Activated CD4-positive, CD25-positive, alpha-beta regulatory T cell treated with anti-CD3 and anti-CD28 coated beads, Interleukin-2, amount 50 U/mL, for 16 hours (primary cell): Measurements from ENCODE around the gene NIT1.
"Not testable (repeated sequence)": the region's sequence is repeated elsewhere in the genome, so short reads cannot be mapped to it uniquely, and the experiment has no call there.

Experiments
- DNase-seq: peaks from one replicate; pipeline ENCODE4 v3.0.0-alpha.2; 2020; ENCODE audit warnings: low read depth, low spot score

NIT1 gene

DNA sequence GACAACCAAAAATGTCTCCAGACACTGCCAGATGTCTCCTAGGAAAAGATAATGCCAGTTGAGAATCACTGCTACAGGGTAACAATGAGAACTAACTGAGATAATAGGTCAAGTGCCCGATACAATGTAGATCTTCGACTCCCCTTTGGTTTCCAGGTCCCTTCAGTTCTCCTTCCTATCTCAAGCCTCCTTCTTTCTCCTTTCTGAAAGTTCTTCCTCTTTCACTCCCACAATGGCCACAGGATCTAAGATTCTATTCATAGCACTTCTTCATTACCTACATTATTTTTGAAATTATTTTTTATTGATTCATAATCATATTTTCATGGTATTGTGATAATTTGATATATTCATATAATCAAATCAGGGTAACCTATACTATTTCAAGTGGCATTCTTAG is 6.4 kb upstream of the NIT1 start:
- no peak for DNase-seq

DNA sequence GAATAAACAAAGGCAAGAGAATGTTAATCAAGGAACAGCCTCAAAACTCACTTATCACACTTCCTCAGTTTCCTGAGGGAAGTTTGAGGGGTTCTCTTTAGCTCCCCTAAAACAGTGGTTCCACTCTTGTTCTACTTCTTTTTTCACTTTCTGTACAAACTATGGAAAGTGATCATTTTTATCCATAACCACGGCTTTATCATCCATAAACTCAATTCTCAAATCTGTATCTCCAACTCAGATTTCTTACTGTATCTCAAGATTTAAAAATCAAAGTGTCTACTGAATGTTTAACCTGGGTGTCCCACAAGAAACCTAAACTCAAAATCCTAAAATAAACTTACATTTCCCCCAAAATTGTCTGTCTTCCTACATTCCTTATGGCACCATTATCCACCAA is 4.0 kb upstream of the NIT1 start:
- DNase-seq = no peak

DNA sequence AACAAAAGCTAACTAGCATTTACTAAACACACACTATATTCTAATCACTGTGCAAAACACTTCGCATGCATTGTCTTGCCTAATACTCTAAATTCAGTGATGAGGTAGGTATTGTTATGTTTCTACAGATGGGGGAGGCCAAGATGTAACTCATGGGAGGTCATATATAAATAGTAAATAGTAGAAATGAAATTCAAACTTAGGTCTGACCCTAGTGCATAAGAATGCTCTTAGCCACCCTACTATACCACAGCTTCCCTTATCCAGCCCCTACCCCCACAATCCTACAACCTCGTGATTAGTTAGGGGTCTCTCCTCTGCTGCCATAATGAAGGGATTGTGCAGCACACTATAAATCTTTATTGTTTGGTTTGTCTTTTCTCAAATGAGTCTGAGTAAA is 3.3 kb upstream of the NIT1 start:
- no peak for DNase-seq

DNA sequence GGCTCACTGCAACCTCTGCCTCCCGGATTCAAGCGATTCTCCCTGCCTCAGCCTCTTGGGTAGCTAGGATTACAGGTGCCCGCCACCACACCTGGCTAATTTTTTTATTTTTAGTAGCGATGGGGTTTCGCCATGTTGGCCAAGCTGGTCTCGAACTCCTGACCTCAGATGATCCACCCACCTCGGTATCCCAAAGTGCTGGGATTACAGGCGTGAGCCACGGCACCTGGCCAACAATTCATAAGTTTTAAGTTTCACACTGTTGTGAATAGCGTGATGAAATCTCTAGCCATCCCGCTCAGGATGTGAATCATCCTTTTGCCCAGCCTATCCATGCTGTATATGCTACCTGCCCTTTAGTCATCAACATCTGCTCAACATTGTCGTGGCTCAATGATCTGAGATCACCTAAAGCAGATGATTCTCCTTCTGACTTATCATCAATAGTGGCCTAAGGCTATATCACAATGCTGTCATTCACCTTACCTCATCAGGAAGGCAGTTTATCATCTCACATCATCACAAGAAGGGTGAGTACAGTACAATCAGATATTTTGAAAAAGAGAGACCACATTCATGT is 2.7 kb upstream of the NIT1 start:
- DNase-seq = no peak

DNA sequence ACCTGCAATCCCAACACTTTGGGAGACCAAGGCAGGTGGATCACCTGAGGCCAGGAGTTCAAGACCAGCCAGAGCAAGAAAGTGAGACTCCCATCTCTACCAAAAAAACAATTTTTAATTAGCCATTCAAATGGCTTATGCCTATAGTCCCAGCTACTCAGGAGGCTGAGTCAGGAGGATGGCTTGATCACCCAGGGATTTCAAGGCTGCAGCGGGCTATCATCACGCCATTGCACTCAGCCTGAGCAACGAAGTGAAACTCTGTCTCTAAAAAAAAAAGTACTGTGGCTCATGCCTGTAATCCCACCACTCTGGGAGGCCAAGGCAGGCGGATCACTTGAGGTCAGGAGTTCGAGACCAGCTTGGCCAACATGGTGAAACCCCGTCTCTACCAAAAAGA is 1.9 kb upstream of the NIT1 start:
- DNase-seq = not testable (repeated sequence)

DNA sequence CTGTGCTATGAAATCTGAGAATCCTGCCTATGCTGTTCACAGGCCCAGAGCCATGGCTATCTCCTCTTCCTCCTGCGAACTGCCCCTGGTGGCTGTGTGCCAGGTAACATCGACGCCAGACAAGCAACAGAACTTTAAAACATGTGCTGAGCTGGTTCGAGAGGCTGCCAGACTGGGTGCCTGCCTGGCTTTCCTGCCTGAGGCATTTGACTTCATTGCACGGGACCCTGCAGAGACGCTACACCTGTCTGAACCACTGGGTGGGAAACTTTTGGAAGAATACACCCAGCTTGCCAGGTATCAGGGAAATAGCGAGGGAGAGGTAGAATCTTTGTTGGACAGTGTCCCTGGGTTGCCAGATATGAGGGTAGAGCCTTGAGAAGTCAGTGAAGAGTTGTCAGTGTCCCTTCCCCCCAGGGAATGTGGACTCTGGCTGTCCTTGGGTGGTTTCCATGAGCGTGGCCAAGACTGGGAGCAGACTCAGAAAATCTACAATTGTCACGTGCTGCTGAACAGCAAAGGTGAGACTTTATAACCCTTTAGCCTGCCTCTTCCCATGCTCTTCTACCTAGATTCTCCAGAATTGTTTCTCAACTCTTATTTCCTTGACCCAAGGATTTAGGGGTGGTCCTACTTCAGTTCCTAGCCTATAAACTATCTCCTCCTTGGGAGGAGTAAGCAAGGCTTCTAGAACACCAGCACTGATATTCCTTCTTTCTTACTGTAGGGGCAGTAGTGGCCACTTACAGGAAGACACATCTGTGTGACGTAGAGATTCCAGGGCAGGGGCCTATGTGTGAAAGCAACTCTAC is 1.4 kb downstream of the NIT1 start:
- DNase-seq = peak; percentile 42

DNA sequence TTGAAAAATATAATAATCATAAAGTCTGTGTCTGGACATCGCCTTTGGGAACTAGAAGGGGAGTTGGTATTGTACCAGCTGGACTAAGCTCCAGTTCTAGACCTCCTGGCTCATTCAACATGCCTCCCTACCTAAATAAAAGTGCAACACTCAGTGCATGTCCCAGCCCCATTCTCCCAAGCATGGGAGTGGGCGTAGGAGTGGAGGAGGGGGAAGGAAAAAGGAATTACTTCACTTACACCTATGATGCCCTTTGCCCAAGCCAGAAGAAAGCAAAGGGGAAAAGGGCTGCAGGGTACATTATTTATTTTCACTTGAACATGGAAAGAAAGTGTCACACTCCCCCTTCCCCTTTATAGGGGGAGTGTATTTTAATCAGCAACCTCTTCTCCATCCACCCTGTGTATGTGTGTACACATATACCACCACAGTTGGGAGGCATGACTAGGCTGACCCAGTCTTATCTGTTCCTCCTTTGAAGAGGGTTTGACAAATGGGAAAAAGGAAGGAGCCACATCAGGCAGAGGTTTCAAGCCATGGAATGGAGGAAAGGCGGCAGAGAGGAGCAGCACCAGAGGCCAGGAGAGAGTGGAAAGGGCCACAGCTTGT is 3.2 kb downstream of the NIT1 start:
- no peak for DNase-seq

DNA sequence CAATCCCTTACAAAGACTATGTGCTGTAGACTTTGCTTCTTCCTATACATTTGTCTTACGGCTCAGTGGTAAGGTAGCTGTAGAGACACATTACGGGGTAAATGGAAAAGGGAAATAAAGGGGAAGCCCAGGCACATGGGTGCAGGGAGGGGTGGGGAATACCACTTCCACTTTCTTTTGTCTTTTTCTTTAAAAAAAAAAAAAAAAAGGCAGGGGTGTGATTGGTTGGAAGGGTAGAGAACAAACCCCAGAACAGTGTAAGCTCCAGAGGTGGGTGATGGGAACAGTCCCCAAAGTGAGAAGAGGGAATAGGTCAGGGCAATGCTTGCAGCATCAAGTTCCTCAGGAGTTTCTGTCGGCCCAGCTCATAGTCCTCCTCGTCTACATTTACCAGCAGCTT is 3.9 kb downstream of the NIT1 start:
- DNase-seq = no peak

DNA sequence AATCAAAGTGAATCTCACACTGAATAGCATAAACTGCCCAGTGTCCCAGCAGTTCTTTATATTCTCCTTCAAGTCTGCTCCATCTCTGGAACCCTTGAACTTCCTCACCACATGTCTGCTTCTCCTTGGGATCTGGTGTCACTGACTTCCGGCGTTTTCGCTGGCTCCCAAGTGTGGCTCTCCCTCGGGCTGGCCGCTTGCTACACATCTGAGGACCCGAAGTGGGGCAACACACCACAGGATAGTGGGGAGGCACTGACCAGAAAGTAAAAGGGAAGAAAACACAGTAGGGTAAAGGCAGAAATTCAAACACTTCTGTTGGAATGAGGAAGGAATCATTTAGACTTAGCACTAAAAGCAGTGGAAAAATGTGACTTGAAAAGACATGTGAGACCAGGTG is 5.1 kb downstream of the NIT1 start:
- DNase-seq = no peak

DNA sequence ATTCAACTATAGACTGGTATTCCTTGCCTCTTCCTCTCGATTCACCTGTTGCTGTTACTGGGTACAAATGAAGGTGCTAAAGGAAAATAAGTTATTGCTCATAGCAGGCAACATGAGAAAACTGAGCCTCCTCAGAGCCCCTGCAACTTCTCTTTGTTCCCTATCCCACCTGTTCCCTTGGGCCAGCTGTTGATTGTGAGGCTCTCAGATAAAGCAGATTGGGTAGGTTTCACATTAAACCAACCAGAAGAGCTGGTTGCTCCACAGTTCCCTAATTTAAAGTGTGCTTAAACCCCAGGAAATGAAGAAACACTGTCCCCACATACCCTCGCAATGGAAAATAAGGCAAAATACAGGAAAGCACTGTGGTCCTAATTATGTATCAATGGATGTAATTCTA is 9.7 kb downstream of the NIT1 start:
- no peak for DNase-seq

DNA sequence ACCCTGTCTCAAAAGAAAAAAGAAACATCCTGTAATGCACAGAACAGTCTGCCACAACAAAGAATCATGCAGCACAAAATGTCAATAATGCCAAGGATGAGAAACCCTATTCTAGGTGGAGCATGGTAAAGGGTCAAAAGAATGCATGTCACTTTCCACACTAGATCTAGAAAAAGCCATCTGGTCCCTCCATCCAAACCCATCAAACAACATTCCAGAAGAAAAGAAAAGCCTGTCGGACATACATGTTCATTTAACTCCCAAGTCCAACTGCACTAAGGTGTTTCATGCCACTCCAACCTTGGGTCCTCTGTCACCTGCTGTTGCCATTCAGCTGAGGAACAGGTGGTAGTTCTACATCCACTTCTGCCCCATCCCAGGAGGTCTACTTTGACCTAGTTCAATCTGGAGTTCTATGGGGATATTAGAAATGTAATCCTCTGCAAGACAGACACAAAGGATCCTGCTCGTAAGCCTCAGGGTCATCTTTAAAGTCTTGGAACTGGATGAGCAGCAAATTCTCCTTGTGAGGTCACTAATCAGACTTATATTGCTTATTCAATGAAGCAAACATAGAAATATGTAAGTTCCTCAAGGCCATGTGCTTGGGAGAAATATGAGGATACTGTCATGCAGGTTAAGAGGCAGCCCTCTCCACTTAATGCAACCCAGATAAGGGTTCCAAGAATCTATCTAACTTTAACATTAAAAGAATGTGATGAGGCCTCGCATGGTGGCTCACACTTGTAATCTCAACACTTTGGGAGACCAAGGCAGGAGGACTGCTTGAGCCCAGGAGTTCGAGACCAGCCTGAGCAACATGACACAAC is 10.9 kb downstream of the NIT1 start:
- DNase-seq = no peak

DNA sequence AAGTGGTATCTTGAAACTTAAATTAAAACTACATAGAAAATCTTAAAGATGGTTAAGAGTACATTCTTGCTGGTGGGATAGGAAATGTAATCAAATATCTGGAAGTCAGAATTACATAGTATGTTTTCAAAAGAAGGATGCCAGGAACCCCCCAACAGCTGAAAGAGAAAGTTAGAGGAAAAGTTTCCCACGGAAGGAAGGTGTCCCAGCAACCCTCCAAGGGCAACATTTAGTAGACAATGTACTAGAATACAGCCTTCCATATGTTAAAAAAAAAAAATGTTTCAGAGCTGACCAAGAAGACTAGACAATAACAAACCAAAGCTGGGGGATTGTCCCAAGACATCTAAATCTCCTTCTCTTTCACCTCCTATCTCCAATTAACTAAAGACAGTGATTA is 12.4 kb downstream of the NIT1 start:
- no peak for DNase-seq

DNA sequence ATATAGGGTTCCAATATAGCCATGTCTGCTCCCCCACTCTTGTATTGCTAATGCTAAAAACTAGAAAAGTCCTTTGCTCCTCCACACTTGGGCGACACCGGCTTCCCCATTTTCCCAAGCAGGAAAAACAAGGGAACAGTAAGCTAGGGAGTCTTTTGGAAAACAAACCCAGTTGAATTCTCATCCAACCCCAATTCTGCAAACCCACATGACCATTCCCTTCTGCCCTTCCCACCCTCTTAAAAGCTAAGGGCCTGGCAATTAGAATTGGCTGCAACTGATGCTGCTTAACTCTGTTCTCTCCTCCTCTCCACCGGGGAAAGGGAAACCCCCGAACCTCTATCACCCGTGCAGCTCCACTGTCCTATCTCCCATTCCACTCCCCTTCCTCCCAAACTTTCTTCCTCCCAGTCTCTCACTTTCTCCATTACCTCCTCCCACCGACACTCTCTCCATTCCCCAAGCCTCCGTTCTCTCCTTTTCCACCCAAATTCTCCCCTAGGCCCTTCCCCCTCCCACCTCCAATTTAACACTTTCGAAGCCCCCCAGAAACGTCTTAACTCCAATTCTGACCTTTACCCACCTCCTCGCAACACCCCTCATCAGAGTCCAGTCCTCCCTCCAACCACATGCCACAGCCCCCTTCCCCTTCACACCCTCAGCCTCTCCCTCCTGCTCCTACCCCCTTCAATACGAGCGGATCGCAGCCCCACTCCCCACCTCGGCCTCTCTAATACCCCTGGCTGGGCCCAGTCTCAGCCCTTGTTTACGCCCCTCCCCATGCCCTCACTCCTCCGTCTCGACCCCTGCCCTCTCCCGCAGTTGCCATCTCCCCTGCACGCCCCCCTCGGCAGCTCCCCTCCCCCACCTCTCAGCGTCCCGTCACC is 13.9 kb downstream of the NIT1 start:
- no peak for DNase-seq

DNA sequence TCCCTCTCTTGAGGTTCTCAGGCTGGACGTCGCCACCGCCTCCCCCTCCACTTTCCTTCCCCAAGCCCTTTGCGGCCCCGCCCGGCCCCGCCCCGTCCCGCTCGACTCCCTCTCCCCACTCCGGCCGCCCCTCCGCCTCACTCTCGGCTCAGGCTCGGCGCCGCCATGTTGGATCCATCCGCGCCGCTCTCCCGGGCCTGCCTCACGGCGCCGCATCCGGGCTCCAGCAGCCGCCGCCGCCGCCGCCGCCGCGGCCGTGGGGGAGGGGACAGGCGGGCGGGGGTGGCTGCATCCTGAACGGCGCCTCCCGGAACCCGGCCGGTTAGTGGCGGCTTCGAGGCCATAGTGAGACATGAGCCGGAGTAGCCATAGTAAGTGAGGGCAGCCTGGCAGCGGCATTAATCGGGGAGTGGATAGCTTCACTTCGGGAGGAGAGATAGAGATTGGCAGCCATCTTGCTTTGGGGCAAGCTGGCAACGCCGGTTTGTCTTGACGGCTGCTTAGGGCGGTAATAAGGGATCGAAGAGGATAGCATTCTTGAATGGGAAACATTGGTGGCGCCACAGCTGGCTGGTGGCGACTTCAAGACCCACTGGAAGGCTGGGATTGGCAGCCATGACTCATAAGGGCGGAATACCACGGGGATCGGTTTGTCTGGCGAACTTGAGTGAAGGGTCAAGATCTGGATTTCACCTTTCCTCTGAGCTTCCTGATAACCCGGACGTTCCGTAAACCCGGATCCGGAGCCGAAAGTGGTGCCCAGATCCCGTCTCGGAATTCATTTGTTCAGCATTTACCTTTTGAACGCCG is 14.7 kb downstream of the NIT1 start, which contains the start of gene DEDD:
DEDD (minus strand) TSS at position 258 of the 810 bp plus-strand sequence. CDS start 8,205 bp downstream, outside the sequence.
- peak; percentile 82 for DNase-seq

DNA sequence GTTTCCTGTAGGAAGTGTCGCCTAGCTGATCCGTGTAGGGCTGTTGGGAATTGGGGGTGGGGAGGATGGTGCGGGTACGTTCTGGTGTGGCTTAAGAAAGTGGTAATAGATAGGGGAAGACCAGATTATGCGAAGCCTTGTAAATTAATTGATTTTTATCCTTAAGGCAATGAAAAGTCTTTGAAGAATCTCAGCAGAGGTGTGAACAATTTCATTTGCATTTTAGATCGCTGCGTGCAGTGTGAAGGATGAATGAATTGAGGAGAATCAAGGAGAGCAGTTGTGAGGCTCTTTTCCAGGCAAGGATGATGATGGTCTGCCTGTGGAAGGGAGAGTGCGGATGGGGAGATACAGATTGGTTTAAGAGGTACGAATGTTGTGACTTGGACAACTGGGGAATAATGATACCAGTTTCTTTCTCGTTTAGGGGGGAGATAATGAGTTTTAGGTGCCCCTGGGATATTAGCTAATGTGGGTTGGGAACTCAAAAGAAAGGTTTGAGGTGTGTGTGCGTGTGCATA is 15.4 kb downstream of the NIT1 start:
- DNase-seq = no peak

DNA sequence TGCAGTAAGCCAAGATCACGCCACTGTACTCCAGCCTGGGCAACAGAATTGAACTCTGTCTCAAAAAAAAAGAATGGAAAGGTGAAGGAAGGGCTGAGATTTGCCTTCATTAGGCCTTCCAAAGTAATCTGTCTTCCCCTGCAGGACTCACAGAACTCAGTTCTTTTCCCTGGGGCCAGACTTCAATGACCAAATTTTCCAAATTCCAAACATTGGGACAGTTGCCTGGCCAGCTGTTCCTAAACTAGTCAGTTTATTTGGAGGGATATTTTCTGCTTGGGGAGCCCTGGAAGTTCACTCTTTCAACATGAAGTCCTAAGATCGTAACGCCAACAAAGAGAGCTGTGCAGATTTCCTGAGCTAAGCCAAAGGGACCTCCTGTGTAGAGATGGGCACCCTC is 20.0 kb downstream of the NIT1 start:
- DNase-seq = no peak

DNA sequence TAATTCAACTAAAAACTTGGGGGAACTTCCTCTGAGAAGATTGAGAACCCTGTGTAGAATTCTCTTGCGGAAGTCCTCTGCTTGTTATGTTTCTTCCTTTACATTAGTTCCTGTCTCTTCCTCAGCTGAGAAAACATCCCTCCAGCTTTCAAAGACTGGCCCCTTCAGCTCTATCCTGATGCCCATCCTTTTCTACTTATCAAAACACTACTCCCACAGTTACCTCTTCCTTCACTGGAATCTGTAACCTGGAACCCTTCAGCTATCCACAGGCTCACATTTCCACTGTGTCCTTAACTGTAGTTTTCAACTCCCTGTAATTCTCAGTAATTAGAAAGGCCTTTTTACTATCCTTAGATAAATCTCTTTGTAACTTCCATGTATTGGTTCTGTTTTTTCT is 20.5 kb downstream of the NIT1 start:
- DNase-seq = no peak

DNA sequence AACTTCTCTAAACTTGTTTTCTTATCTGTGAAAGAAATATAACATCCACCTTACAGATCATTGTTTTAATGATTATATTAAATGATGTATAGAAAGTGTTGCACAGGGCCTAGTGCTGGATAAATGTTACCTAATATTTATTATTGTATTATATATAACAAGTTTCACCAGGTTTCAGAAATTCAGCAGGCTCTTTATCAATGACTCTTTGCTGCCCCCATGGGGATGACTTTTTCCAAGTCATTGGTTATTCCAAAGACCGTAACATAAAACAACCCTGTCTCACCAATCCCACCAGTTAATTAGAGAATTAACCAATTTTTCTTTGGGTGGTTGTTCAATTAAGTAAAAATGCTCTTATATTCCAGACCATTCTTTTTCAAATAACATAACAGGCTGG is 21.9 kb downstream of the NIT1 start:
- no peak for DNase-seq

DNA sequence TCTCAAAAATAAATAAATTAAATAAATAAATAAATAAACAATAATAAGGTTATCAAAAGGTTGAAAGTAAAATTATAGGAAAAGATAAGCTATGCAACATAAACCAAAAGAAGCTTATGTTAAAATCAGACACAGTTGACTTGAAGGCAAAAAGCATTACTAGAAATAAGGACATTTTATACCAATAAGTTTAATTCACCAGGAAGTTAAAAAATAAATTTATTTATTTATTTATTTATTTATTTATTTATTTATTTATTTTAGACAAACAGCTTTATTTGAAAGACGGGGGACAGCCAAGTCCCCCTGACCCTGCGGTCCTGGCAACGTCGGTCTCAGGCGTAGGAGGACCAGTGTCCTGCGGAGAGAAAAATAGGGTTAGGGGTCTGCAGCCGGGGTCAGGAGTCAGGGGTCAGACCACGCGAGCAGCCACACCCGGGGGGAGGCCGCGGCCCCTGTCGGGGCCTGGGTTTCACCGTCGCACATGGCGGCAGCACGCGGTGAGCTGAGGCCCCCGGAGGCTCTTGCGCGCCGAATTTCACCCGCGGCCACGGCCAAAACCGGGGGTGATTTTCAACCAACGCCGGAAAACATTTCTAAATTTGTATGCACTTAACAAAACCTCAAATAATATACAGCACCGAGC is 23.0 kb downstream of the NIT1 start:
- DNase-seq = no peak

DNA sequence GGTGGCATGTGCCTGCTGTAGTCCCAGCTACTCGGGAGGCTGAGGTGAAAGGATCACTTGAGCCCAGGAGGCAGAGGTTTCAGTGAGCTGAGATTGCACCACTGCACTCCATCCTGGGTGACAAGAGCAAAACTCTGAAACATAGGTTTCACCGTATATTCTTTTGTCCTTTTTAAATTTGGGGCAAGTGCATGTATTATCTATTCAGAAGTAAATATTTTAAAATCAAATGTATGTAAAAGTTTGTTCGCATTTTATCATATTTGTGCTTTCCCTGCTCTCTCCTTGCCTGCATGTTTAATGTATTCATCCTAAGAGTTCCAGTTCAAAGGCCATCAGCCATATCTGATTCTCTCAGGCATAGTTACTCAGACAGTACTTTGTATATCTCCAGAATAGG is 27.9 kb downstream of the NIT1 start:
- no peak for DNase-seq
